ENCODE results near the gene WNT7B.

The WNT7B gene

DNA sequence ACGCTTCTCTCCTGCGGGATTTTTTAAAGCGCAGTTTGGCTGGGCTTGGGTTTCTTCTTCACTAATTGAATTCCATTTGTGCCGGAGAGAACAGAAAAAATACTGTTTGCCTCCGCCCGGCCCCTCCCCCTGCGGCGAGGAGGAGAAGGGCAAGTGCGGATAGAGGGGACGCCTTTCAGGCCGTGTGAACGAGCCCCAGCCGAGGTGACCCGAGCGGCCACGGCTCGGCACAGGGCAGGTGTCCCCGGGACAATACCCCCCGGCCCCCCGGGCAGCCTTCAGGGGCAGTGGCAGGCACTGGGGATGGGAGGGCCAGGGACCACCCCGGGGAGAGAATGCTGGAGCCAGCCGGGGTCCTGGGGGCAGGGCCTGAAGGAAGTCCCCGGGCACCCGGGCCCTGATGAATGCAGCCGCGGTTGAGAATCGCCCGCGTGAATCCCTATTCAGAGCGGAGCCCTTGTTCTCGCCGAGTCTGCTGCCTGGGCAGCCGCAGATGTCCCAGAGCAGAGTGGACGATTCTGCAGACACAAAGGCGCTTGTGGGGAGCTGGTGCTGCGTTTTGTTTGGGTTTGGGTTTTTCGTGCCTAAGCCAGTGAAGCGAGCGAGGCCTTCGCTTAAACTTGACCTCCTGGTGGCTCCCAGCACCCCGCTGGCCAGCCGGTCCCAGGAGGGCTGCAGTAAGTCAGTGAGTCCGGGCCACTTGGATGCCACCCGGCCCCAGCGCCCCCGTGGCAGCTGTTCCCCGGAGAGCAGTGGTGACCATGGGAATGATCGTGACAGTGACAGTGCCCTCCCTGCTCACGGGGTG, 96.0 kb downstream of the WNT7B start:
- Histone ChIP-seq H4K20me1 (ENCODE audit: insufficient read depth, low read length) (no peaks in the 10 kb centered on the region), H3K79me2 (ENCODE audit: low read length) (no peaks in the 10 kb centered on the region), H3K27ac (ENCODE audit: low read length) (no peak overlapping the region), H3K4me1 (ENCODE audit: low read length) (no peaks in the 10 kb centered on the region), H2AFZ (ENCODE audit: low read length) (no peak overlapping the region), H3K4me2 (ENCODE audit: low read depth, low read length) (no peak overlapping the region), H3K36me3 (replicated peaks; ENCODE audit: insufficient read depth, low read length) (no peaks in the 10 kb centered on the region), H3K9me3 (replicated peaks; ENCODE audit: insufficient read depth, low read length) (no peaks in the 10 kb centered on the region), H3K27me3 (replicated peaks; ENCODE audit: insufficient read depth, low read length) (peaks cover 95% of the 10 kb centered on the region), H3K9me2 (replicated peaks; ENCODE audit: insufficient read depth, low read length) (no peaks in the 10 kb centered on the region), H3K9ac (ENCODE audit: low read length) (no peak overlapping the region), H3F3A (ENCODE audit: insufficient read depth, low read length) (no peaks in the 10 kb centered on the region), H3K4me3 (ENCODE audit: low read length) (no peak overlapping the region)
- no peak for DNase-seq
- TF ChIP-seq, protein P1, sequence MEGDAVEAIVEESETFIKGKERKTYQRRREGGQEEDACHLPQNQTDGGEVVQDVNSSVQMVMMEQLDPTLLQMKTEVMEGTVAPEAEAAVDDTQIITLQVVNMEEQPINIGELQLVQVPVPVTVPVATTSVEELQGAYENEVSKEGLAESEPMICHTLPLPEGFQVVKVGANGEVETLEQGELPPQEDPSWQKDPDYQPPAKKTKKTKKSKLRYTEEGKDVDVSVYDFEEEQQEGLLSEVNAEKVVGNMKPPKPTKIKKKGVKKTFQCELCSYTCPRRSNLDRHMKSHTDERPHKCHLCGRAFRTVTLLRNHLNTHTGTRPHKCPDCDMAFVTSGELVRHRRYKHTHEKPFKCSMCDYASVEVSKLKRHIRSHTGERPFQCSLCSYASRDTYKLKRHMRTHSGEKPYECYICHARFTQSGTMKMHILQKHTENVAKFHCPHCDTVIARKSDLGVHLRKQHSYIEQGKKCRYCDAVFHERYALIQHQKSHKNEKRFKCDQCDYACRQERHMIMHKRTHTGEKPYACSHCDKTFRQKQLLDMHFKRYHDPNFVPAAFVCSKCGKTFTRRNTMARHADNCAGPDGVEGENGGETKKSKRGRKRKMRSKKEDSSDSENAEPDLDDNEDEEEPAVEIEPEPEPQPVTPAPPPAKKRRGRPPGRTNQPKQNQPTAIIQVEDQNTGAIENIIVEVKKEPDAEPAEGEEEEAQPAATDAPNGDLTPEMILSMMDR (IDR thresholded peaks at IDR 0.05; ENCODE audit: low read length): no peak
- TF ChIP-seq EZH2phosphoT487 (IDR thresholded peaks at IDR 0.05; ENCODE audit: low read length) (no peak), EZH2 (optimal IDR thresholded peaks at IDR 0.05; ENCODE audit: low read depth, low read length) (no peak)

DNA sequence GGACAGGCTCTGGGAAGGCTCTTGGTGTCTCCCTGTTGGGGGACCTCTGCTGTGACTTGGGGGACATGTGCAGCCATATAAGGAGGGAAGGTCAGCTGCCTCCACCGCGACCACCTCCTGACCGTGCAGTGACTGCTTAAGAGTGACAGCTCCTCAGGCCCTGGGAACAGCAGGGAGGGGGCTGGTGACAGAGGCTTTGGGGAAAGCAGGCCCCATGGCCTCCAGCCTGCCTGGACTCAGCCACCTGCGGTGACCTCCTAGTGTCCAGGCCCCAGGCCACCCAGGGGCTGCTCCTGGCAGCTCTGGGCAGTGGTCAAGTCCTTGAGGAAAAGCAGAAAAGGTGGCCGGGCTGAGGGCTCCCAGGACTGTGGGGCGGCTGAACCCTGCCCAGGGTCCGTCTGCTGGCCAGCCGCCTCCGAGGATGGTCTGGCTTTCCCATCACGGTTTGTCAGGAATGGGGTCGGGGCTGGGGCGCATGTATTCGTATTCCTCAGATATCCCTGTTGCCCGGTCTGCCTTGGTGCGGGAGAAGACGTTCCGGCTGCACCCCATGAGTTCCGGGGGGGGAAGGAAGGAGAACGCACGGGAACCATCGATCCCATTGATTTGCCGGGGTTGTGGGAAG, 96.8 kb downstream of the WNT7B start:
- no peak overlapping the region for H3K4me3 ChIP-seq (ENCODE audit: low read length)

DNA sequence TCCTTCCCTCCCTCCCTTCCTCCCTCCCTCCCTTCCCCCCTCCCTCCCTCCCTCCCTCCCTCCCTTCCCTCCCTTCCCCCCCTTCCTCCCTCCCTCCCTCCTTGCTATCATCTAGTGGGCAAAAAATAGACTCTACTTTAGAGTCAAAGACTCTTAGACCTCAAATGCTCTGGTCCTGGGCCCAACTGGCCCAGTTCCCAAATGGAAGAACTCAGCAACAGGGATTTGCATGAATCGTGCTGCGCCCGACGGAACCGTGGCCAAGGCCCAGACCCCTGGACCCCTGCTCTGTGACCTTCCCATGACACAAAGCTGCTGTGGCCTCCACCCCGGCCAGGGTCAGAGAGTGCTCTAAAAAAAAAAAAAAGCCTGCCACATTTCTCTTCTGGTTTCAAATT, 97.4 kb downstream of the WNT7B start:
- Histone ChIP-seq H3K9me3 (replicated peaks; ENCODE audit: insufficient read depth, low read length) (no peaks in the 10 kb centered on the region), H3K9me2 (replicated peaks; ENCODE audit: insufficient read depth, low read length) (no peaks in the 10 kb centered on the region), H3K79me2 (ENCODE audit: low read length) (no peaks in the 10 kb centered on the region), H3K4me1 (ENCODE audit: low read length) (no peaks in the 10 kb centered on the region), H2AFZ (ENCODE audit: low read length) (no peak overlapping the region), H4K20me1 (ENCODE audit: insufficient read depth, low read length) (no peaks in the 10 kb centered on the region), H3K27me3 (replicated peaks; ENCODE audit: insufficient read depth, low read length) (peaks cover 94% of the 10 kb centered on the region), H3K9ac (ENCODE audit: low read length) (no peak overlapping the region), H3K27ac (ENCODE audit: low read length) (no peak overlapping the region), H3K4me2 (ENCODE audit: low read depth, low read length) (no peak overlapping the region), H3K36me3 (replicated peaks; ENCODE audit: insufficient read depth, low read length) (no peaks in the 10 kb centered on the region), H3K4me3 (ENCODE audit: low read length) (no peak overlapping the region), H3F3A (ENCODE audit: insufficient read depth, low read length) (no peaks in the 10 kb centered on the region)
- TF ChIP-seq, protein P1 (IDR thresholded peaks at IDR 0.05; ENCODE audit: low read length): no peak
- TF ChIP-seq EZH2 (optimal IDR thresholded peaks at IDR 0.05; ENCODE audit: low read depth, low read length): no peak
- no peak for TF ChIP-seq EZH2phosphoT487 (IDR thresholded peaks at IDR 0.05; ENCODE audit: low read length)
- no peak for DNase-seq

More for the DNA sequence above, 96.8 kb downstream of the WNT7B start:
- peaks cover 95% of the 10 kb centered on the region for H3K27me3 ChIP-seq (replicated peaks; ENCODE audit: insufficient read depth, low read length)
- no peaks in the 10 kb centered on the region for H3K36me3 ChIP-seq (replicated peaks; ENCODE audit: insufficient read depth, low read length)
- TF ChIP-seq, protein P1 (IDR thresholded peaks at IDR 0.05; ENCODE audit: low read length): no peak
- TF ChIP-seq EZH2 (optimal IDR thresholded peaks at IDR 0.05; ENCODE audit: low read depth, low read length) (no peak), EZH2phosphoT487 (IDR thresholded peaks at IDR 0.05; ENCODE audit: low read length) (no peak)
- no peak overlapping the region for H3K27ac ChIP-seq (ENCODE audit: low read length)
- H3K4me1 ChIP-seq (ENCODE audit: low read length): no peaks in the 10 kb centered on the region
- H3K9me3 ChIP-seq (replicated peaks; ENCODE audit: insufficient read depth, low read length): no peaks in the 10 kb centered on the region
- H3K9ac ChIP-seq (ENCODE audit: low read length): no peak overlapping the region
- H3F3A ChIP-seq (ENCODE audit: insufficient read depth, low read length): no peaks in the 10 kb centered on the region
- no peaks in the 10 kb centered on the region for H4K20me1 ChIP-seq (ENCODE audit: insufficient read depth, low read length)
- H2AFZ ChIP-seq (ENCODE audit: low read length): no peak overlapping the region
- no peaks in the 10 kb centered on the region for H3K9me2 ChIP-seq (replicated peaks; ENCODE audit: insufficient read depth, low read length)
- DNase-seq: no peak
- no peak overlapping the region for H3K4me2 ChIP-seq (ENCODE audit: low read depth, low read length)
- no peaks in the 10 kb centered on the region for H3K79me2 ChIP-seq (ENCODE audit: low read length)

Measured in MM.1S (cell line).